OCI-LY7 (cell line): ENCODE results near the gene TCF20. TPM values are rescaled to one million over a fixed set of nuclear protein-coding genes. Genes with fewer than 3 reads are reported as not detected.
A peak's percentile ranks its signal among the peaks of the same experiment; 100 is the strongest.

Source experiments
- BruUV-seq: library from RNA; stranded (reverse); fragments of 400-500 nt; replicated peaks from 2 replicates; lab custom pipeline; 2021; lab: Mats Ljungman, UMichigan
- CTCF ChIA-PET: fragments of 300-600 bp; sonication (Branson Sonifier 250); formaldehyde crosslinking; loops from one replicate; lab custom pipeline; 2022; ENCODE audit warnings: antibody characterized with exemption; ENCODE audit not compliant: unreplicated experiment; lab: Charles Lee
- POLR2A ChIA-PET: fragments of 300-600 bp; sonication (Branson Sonifier 250); formaldehyde crosslinking; loops from one replicate; lab custom pipeline; 2022; ENCODE audit warnings: antibody characterized with exemption; lab: Charles Lee
- DNase-seq: peaks from one replicate; pipeline ENCODE4 v3.0.0-alpha.2; 2015; ENCODE audit warnings: low spot score
- H2AFZ ChIP-seq: fragments of 200-600 bp; sonication (generic), shearing (Covaris generic); 2 replicates; pipeline ENCODE4 v1.6.1; 2014; ENCODE audit warnings: mild to moderate bottlenecking, antibody characterized with exemption, low read length, moderate library complexity
- H3K27ac ChIP-seq: fragments of 200-600 bp; sonication (generic); 2 replicates; pipeline ENCODE4 v1.5.1; 2014; ENCODE audit warnings: mixed run types, low read depth, mild to moderate bottlenecking, moderate library complexity, low read length, inconsistent platforms; ENCODE audit not compliant: poor library complexity, severe bottlenecking
- H3K36me3 ChIP-seq: fragments of 200-600 bp; sonication (generic); 2 replicates; pipeline ENCODE4 v1.6.1; 2014; ENCODE audit warnings: mild to moderate bottlenecking, antibody characterized with exemption, low read length, moderate library complexity, mixed read lengths; ENCODE audit not compliant: insufficient read depth
- H3K4me1 ChIP-seq: fragments of 200-600 bp; sonication (generic); 2 replicates; pipeline ENCODE4 v1.5.1; 2014; ENCODE audit warnings: mild to moderate bottlenecking, low read length; ENCODE audit not compliant: insufficient read depth, poor library complexity, severe bottlenecking
- H3K4me2 ChIP-seq: fragments of 200-600 bp; sonication (generic); 2 replicates; pipeline ENCODE4 v1.6.1; 2014; ENCODE audit warnings: mild to moderate bottlenecking, low read length
- H3K4me3 ChIP-seq: fragments of 200-600 bp; sonication (generic); 2 replicates; pipeline ENCODE4 v1.5.1; 2014; ENCODE audit warnings: mild to moderate bottlenecking, low read depth, low read length; ENCODE audit not compliant: poor library complexity, severe bottlenecking
- H3K79me2 ChIP-seq: fragments of 200-600 bp; sonication (generic); 2 replicates; pipeline ENCODE4 v1.6.1; 2016; ENCODE audit warnings: low read depth, mild to moderate bottlenecking, low read length, moderate library complexity, mixed read lengths; ENCODE audit not compliant: insufficient read depth
- H3K9me2 ChIP-seq: fragments of 200-600 bp; sonication (generic); 2 replicates; pipeline ENCODE4 v1.6.1; 2016; ENCODE audit warnings: mild to moderate bottlenecking, low read length, mixed read lengths; ENCODE audit not compliant: insufficient read depth
- H3K9me3 ChIP-seq: fragments of 200-600 bp; sonication (generic); 2 replicates; pipeline ENCODE4 v1.6.1; 2014; ENCODE audit warnings: mild to moderate bottlenecking, mixed run types, low read length, mixed read lengths
- H4K20me1 ChIP-seq: fragments of 200-600 bp; sonication (generic); 2 replicates; pipeline ENCODE4 v1.6.1; 2014; ENCODE audit warnings: mild to moderate bottlenecking, antibody characterized with exemption, low read length, moderate library complexity, mixed read lengths; ENCODE audit not compliant: insufficient read depth
- EZH2phosphoT487 ChIP-seq: fragments of 200-600 bp; sonication (generic); IDR thresholded peaks from 2 replicates; pipeline ENCODE4 v1.6.1; 2018; ENCODE audit warnings: low read depth, borderline replicate concordance, mild to moderate bottlenecking, mixed run types, antibody characterized with exemption, low read length, moderate library complexity, mixed read lengths
- intact Hi-C: fragments of 100-400 bp; cut with micrococcal nuclease; formaldehyde crosslinking; loops from one replicate; pipeline ENCODE4 v1.10.0; 2022; ENCODE audit not compliant: unreplicated experiment
- total RNA-seq, 2 experiments: library from RNA; depleted of rRNA in 1 of 2; stranded (reverse); fragments of >200 nt in 1 of 2; shearing (Covaris generic) in 1 of 2; gene quantifications; 2 replicates each; pipeline ENCODE4 v1.2.3, GENCODE V29; 2014 to 2022
- TF ChIP-seq, protein P1 (sequence below): fragments of 200-600 bp; sonication (generic); conservative IDR thresholded peaks from 2 replicates; pipeline ENCODE4 v1.5.1; 2014; ENCODE audit warnings: mild to moderate bottlenecking, antibody characterized with exemption, low read length, moderate library complexity, mixed read lengths

Gene TCF20
- total RNA-seq, 2 experiments from 2014 or later, result 56.0 to 71.1 TPM

DNA sequence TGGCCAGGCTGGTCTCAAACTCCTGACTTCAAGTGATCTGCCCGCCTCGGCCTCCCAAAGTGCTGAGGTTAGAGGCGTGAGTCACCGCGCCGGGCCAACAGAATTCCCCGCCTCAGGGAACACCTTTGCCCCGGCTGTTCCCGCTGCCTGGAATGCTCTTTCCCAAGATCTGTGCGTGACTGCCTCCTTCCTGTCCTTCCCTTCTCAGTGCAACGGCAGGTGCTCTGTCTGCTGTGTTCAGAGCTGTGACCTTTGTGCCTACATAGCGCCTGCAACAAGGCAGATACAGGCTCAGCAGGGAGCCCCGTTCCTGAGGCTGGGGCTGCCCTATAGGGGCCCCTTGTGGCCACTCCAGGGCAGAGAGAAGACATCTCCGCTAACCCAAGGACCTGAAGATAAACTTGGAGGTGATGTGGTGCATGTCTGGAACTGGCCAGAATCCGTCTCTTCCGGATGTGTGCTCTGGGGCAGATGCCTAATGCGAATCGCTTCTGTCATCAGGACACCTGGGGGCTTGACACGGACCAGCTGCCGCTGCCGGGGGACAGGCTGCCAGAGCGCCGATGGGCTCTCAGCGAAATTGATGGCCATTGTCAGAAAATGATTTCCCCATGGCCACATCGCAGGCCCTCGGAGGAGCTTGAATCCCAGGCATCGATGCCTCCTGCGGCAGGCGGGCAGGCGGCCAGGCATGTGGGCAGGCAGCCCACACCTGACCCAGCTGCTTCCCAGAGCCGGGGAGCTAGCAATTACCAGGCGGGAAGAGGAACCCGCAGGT is 43.5 kb upstream of the TCF20 start:
- BruUV-seq, result no TSS peak
- no peak overlapping the region for H3K4me2 ChIP-seq
- POLR2A ChIA-PET, result interaction anchor here (0.7 kb wide), 1 partner anchor 193 kb away, joined by 3 read pairs; no protein-coding TSS in a partner anchor

DNA sequence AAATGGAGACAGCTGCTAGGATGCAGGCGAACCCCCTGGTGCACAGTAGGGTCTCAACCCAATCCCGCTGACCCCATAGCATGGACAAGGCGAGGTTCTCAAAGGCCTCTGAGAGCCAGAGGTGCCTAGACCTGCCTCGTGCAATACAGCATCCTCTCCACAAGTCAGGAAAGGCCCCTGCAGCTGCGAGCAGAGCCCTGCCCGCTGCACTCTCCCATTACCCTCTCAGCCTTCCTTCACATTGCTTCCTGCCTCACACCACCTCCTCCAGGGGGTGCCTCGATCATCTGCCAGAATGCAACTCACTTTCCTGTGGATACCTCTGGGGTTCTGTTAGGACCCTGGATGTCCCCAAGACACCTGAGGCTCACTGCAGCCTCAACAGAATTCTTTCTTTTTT is 42.8 kb upstream of the TCF20 start:
- Histone ChIP-seq H3K9me3 (no peaks in the 10 kb centered on the region), H2AFZ (no peak overlapping the region), H3K4me1 (peaks cover 16% of the 10 kb centered on the region), H3K4me2 (no peak overlapping the region), H3K79me2 (no peaks in the 10 kb centered on the region), H3K4me3 (no peak overlapping the region), H4K20me1 (no peaks in the 10 kb centered on the region), H3K36me3 (no peaks in the 10 kb centered on the region), H3K27ac (no peak overlapping the region), H3K9me2 (no peaks in the 10 kb centered on the region)
- peak; percentile 39 for DNase-seq
- BruUV-seq, result no TSS peak
- TF ChIP-seq, protein P1, sequence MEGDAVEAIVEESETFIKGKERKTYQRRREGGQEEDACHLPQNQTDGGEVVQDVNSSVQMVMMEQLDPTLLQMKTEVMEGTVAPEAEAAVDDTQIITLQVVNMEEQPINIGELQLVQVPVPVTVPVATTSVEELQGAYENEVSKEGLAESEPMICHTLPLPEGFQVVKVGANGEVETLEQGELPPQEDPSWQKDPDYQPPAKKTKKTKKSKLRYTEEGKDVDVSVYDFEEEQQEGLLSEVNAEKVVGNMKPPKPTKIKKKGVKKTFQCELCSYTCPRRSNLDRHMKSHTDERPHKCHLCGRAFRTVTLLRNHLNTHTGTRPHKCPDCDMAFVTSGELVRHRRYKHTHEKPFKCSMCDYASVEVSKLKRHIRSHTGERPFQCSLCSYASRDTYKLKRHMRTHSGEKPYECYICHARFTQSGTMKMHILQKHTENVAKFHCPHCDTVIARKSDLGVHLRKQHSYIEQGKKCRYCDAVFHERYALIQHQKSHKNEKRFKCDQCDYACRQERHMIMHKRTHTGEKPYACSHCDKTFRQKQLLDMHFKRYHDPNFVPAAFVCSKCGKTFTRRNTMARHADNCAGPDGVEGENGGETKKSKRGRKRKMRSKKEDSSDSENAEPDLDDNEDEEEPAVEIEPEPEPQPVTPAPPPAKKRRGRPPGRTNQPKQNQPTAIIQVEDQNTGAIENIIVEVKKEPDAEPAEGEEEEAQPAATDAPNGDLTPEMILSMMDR, result 0 out of 2 replicates have a peak, but pooled peaks have one; percentile 8
- TF ChIP-seq EZH2phosphoT487, result no peak
- CTCF ChIA-PET, result interaction anchor here (0.7 kb wide), 1 partner anchor 132 kb away, joined by 3 read pairs; no protein-coding TSS in a partner anchor
- POLR2A ChIA-PET, result interaction anchor here (0.7 kb wide), 1 partner anchor 194 kb away, joined by 3 read pairs; no protein-coding TSS in a partner anchor
- intact Hi-C loops, result no loop called here

More for the DNA sequence above, 43.5 kb upstream of the TCF20 start:
- Histone ChIP-seq H3K79me2 (no peaks in the 10 kb centered on the region), H3K9me2 (no peaks in the 10 kb centered on the region), H3K4me1 (peaks cover 16% of the 10 kb centered on the region), H3K9me3 (no peaks in the 10 kb centered on the region), H3K36me3 (no peaks in the 10 kb centered on the region), H4K20me1 (no peaks in the 10 kb centered on the region), H3K4me3 (no peak overlapping the region), H2AFZ (no peak overlapping the region), H3K27ac (no peak overlapping the region)
- TF ChIP-seq EZH2phosphoT487, result no peak
- TF ChIP-seq, protein P1, result peak; percentile 73
- DNase-seq, result peak; percentile 61
- CTCF ChIA-PET, result no interaction called here
- intact Hi-C loops, result loop anchor here (1.0 kb wide), 1 partner anchor 145 kb away; no protein-coding TSS in a partner anchor
